Measurements from ENCODE around the gene LRRC7. TPM values are rescaled to one million over a fixed set of nuclear protein-coding genes. Genes with fewer than 3 reads are reported as not detected.

LRRC7 gene
- 0.15 TPM for total RNA-seq
- polyA plus RNA-seq = under 1 TPM in 2 of 4 donors, not detected in 2; 0.07 to 0.15 TPM

DNA sequence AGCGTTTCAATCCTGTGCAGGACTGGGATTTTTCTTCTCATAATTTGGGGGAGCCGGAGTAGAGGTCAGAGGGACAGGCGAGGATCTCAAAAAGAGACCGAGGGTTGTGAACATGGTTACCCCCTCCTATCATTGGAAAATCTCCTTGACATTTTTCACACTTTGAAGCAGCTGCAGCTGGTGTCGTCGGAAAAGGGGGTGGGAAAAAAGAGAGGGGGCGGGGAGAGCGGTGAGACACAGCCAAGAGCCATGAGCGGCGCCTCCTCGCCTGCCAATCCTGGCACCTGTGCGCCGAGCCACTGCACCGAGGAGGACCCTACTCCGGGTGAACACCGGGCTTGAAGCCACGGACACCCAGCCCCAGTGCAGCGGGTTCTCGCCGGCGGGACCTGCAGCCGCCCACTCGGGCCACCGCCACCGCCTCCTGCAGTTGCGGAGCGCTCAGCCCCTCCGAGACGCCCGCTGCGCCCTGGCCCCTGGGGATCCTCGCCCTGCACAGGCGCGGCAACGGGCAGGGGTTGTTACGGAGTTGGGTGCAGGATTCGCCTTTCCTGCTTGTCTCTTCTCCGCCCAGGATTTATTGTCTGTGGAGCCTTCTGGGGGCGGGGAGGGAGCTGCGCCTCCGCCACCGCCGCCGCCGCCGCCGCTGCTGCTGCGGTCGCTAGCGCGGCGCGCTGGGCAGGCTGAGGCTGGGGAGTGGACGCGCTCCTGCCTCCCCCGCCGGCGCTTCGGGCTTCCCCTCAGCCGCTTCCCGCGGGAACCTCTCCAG, at the start of gene LRRC7:
Gene LRRC7, plus strand, starts transcription at position 271 of the 769 bp plus-strand sequence. CDS start 718 bp downstream, outside the sequence.
- peak within 1 kb of the TSS in 2 of 4 donors; percentile 26 to 61 for H3K4me3 Mint-ChIP-seq
- H3K27ac Mint-ChIP-seq = no peak within 1 kb of the TSS
- Histone ChIP-seq H3K27ac (ENCODE audit: insufficient read depth, low read length, poor library complexity, severe bottlenecking) (no peak within 1 kb of the TSS), H3K4me1 (ENCODE audit: control insufficient read depth, insufficient read depth, low read length, poor library complexity, severe bottlenecking) (no peaks in the 10 kb centered on the region), H3K36me3 (ENCODE audit: control insufficient read depth, insufficient read depth, low read length) (no peaks in the 10 kb centered on the region), H3K4me3 (ENCODE audit: low read depth, low read length) (no peak within 1 kb of the TSS), H3K9me3 (ENCODE audit: control insufficient read depth in 2 of 2, low read length in 2 of 2) (no peaks in the 10 kb centered on the region), H3K27me3 (ENCODE audit: control insufficient read depth, insufficient read depth, low read length) (peaks cover 2% of the 10 kb centered on the region)
- peaks cover 0 to 5% (median under 1%) of the 10 kb centered on the region in 4 donors for H3K4me1 Mint-ChIP-seq
- no peak for DNase-seq
- no peak for ATAC-seq (ENCODE audit: low read depth in 2 of 2)
- H3K36me3 Mint-ChIP-seq = peaks cover 4% of the 10 kb centered on the region
- peaks cover 35% of the 10 kb centered on the region for H3K27me3 Mint-ChIP-seq
- H3K9me3 Mint-ChIP-seq = peaks cover 0 to 18% (median 2%) of the 10 kb centered on the region in 7 donors

DNA sequence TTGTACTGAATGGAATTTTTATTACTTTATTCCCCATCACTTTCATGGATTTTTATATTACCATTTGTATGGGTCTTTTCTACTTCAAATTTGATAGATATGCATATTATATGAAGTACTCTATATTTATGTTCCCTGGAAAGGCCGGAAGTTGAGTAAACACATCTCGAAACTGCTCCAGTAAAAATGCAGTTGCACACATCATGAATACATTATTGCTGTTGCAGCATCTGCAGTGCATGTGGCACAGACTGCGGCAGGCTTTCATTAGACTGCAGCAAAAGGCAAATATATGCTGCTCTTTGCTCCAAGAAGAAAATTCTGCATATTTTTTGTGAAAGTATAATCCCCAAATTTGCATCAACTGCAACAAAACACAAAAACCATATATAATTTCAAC, 48.7 kb upstream of the LRRC7 start:
- no peak for ATAC-seq (ENCODE audit: low read depth in 2 of 2)
- Histone ChIP-seq H3K4me1 (ENCODE audit: control insufficient read depth, insufficient read depth, low read length, poor library complexity, severe bottlenecking) (no peaks in the 10 kb centered on the region), H3K4me3 (ENCODE audit: low read depth, low read length) (no peak overlapping the region), H3K27me3 (ENCODE audit: control insufficient read depth, insufficient read depth, low read length) (no peaks in the 10 kb centered on the region), H3K9me3 (ENCODE audit: control insufficient read depth in 2 of 2, low read length in 2 of 2) (no peaks in the 10 kb centered on the region), H3K27ac (ENCODE audit: insufficient read depth, low read length, poor library complexity, severe bottlenecking) (no peak overlapping the region), H3K36me3 (ENCODE audit: control insufficient read depth, insufficient read depth, low read length) (no peaks in the 10 kb centered on the region)
- H3K27ac Mint-ChIP-seq = no peak overlapping the region
- H3K27me3 Mint-ChIP-seq = no peaks in the 10 kb centered on the region
- no peak overlapping the region for H3K4me3 Mint-ChIP-seq
- H3K9me3 Mint-ChIP-seq = peaks cover 0 to 11% (median 2%) of the 10 kb centered on the region in 7 donors
- no peak for DNase-seq
- H3K36me3 Mint-ChIP-seq = no peaks in the 10 kb centered on the region
- H3K4me1 Mint-ChIP-seq = no peaks in the 10 kb centered on the region

DNA sequence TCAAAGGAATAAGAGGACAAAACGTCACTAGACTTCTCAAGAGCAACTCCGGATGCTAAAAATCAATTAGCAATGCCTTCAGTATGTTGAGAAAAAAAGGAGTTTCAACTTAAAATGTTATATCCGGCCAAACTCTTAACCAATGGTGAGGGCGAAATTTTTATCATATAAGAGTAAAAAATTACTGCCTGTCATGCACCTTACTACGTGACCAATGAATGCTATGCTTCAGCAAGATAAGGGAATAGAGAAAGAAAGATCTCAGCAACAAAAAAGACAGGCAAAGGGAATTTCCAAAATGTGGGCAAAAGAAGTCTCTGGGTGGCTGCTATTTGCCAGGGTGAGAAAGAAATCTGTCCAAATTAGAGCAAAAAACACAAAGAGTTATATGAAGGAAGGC, 47.4 kb upstream of the LRRC7 start:
- no peak overlapping the region for H3K4me3 Mint-ChIP-seq
- H3K9me3 ChIP-seq (ENCODE audit: control insufficient read depth in 2 of 2, low read length in 2 of 2) = no peaks in the 10 kb centered on the region
- no peaks in the 10 kb centered on the region for H3K4me1 ChIP-seq (ENCODE audit: control insufficient read depth, insufficient read depth, low read length, poor library complexity, severe bottlenecking)
- H3K4me3 ChIP-seq (ENCODE audit: low read depth, low read length) = no peak overlapping the region
- H3K27ac Mint-ChIP-seq = no peak overlapping the region
- peaks cover 0 to 4% (median 1%) of the 10 kb centered on the region in 7 donors for H3K9me3 Mint-ChIP-seq
- no peaks in the 10 kb centered on the region for H3K36me3 Mint-ChIP-seq
- H3K27ac ChIP-seq (ENCODE audit: insufficient read depth, low read length, poor library complexity, severe bottlenecking) = no peak overlapping the region
- DNase-seq = no peak
- no peaks in the 10 kb centered on the region for H3K4me1 Mint-ChIP-seq
- no peaks in the 10 kb centered on the region for H3K27me3 Mint-ChIP-seq
- ATAC-seq (ENCODE audit: low read depth in 2 of 2) = no peak
- no peaks in the 10 kb centered on the region for H3K27me3 ChIP-seq (ENCODE audit: control insufficient read depth, insufficient read depth, low read length)
- H3K36me3 ChIP-seq (ENCODE audit: control insufficient read depth, insufficient read depth, low read length) = no peaks in the 10 kb centered on the region

DNA sequence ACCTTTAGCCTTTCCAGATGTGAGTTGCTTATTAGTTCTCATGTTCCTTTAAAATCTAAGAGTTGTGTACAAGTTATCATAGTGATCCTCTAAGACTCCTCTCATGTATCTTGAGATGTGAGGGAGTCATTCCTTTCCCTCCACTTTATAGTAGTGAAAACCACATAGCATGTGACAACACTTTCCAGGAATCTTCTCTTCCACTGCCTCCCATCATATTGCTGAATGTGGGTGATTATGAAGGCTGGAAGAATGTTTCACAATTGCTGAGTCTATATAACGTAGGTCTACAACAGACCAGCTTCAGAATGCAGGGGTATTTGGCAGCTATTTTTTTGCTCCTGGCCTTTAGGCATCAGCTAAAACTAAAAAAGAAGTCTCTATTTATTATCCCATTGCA, 44.7 kb upstream of the LRRC7 start:
- ATAC-seq (ENCODE audit: low read depth in 2 of 2) (no peak), DNase-seq (no peak)
- Histone ChIP-seq H3K4me3 (ENCODE audit: low read depth, low read length) (no peak overlapping the region), H3K27me3 (ENCODE audit: control insufficient read depth, insufficient read depth, low read length) (no peaks in the 10 kb centered on the region), H3K4me1 (ENCODE audit: control insufficient read depth, insufficient read depth, low read length, poor library complexity, severe bottlenecking) (no peaks in the 10 kb centered on the region), H3K27ac (ENCODE audit: insufficient read depth, low read length, poor library complexity, severe bottlenecking) (no peak overlapping the region), H3K36me3 (ENCODE audit: control insufficient read depth, insufficient read depth, low read length) (no peaks in the 10 kb centered on the region), H3K9me3 (ENCODE audit: control insufficient read depth in 2 of 2, low read length in 2 of 2) (no peaks in the 10 kb centered on the region)
- Mint-ChIP-seq H3K4me3 (no peak overlapping the region), H3K9me3 (peaks cover 0 to 4% (median 2%) of the 10 kb centered on the region in 7 donors), H3K27ac (no peak overlapping the region), H3K27me3 (no peaks in the 10 kb centered on the region), H3K36me3 (no peaks in the 10 kb centered on the region), H3K4me1 (no peaks in the 10 kb centered on the region)

DNA sequence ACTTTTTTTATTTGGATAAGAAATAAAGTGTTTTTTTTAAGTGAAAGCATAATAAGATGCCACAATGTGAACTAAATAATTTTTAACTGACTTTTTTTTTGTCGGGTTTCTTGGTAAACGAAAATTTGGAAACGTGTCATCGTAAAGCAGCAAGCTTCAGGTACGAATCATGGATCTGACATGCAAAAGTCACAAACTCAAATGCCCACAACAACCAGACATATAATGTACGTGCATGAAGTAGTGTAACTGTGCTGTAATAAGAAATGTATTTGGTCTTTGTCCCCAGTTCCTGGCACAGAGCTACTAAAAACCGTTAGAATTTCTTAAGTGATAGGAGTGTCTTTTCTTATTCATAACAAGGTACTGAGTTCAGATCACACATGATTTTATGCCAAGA, 44.3 kb upstream of the LRRC7 start:
- DNase-seq (no peak), ATAC-seq (ENCODE audit: low read depth in 2 of 2) (no peak)
- Mint-ChIP-seq H3K27ac (no peak overlapping the region), H3K4me1 (no peaks in the 10 kb centered on the region), H3K27me3 (no peaks in the 10 kb centered on the region), H3K36me3 (no peaks in the 10 kb centered on the region), H3K9me3 (peaks cover 0 to 4% (median 3%) of the 10 kb centered on the region in 7 donors), H3K4me3 (no peak overlapping the region)
- H3K4me1 ChIP-seq (ENCODE audit: control insufficient read depth, insufficient read depth, low read length, poor library complexity, severe bottlenecking) = no peaks in the 10 kb centered on the region
- no peak overlapping the region for H3K4me3 ChIP-seq (ENCODE audit: low read depth, low read length)
- H3K36me3 ChIP-seq (ENCODE audit: control insufficient read depth, insufficient read depth, low read length) = no peaks in the 10 kb centered on the region
- H3K27ac ChIP-seq (ENCODE audit: insufficient read depth, low read length, poor library complexity, severe bottlenecking) = no peak overlapping the region
- no peaks in the 10 kb centered on the region for H3K9me3 ChIP-seq (ENCODE audit: control insufficient read depth in 2 of 2, low read length in 2 of 2)
- H3K27me3 ChIP-seq (ENCODE audit: control insufficient read depth, insufficient read depth, low read length) = no peaks in the 10 kb centered on the region

DNA sequence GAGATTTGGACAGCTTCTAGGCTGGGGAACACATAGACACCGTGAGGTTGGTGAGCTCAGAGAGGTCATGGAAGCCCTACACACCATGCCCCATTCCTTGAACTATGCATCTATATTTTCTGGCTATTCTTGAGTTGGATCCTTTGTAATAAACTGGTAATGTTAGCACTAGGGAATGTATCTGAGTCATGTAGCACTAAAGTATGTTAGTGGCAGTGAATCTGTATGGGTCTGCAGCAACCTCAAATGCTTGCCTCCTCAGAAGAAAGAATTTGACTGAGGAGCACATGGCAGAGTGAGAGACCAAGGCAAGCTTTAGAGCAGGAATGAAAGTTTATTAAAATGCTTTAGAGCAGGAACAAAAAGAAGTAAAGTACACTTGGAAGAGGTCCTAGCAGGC, 43.7 kb upstream of the LRRC7 start:
- no peaks in the 10 kb centered on the region for H3K9me3 ChIP-seq (ENCODE audit: control insufficient read depth in 2 of 2, low read length in 2 of 2)

DNA sequence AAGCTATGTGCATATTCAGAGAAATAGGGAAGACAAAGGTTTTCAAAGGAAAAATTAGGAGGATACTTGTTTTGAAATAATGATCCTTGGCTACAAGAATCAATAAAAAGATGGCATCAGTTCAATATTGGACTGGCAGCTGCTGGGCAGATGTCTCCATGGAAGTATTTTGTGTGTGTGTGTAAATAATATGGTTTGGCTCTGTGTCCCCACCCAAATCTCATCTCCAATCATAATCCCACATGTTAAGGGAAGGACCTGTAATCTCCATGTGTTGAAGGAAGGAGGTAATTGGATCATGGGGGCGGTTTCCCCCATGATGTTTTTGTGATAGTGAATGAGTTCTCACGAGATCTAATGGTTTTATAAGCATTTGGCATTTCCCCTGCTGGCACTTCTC, 40.4 kb upstream of the LRRC7 start:
- no peaks in the 10 kb centered on the region for H3K9me3 ChIP-seq (ENCODE audit: control insufficient read depth in 2 of 2, low read length in 2 of 2)
- Mint-ChIP-seq H3K27me3 (no peaks in the 10 kb centered on the region), H3K27ac (no peak overlapping the region), H3K9me3 (peaks cover 0 to 7% (median 1%) of the 10 kb centered on the region in 7 donors), H3K36me3 (no peaks in the 10 kb centered on the region), H3K4me1 (no peaks in the 10 kb centered on the region), H3K4me3 (no peak overlapping the region)
- no peaks in the 10 kb centered on the region for H3K27me3 ChIP-seq (ENCODE audit: control insufficient read depth, insufficient read depth, low read length)
- H3K4me1 ChIP-seq (ENCODE audit: control insufficient read depth, insufficient read depth, low read length, poor library complexity, severe bottlenecking) = no peaks in the 10 kb centered on the region
- H3K27ac ChIP-seq (ENCODE audit: insufficient read depth, low read length, poor library complexity, severe bottlenecking) = no peak overlapping the region
- DNase-seq = no peak
- H3K4me3 ChIP-seq (ENCODE audit: low read depth, low read length) = no peak overlapping the region
- no peaks in the 10 kb centered on the region for H3K36me3 ChIP-seq (ENCODE audit: control insufficient read depth, insufficient read depth, low read length)
- ATAC-seq (ENCODE audit: low read depth in 2 of 2) = no peak

More for the DNA sequence above, 43.7 kb upstream of the LRRC7 start:
- ATAC-seq (ENCODE audit: low read depth in 2 of 2) = no peak
- Mint-ChIP-seq H3K27ac (no peak overlapping the region), H3K4me3 (no peak overlapping the region), H3K9me3 (peaks cover 0 to 5% (median 3%) of the 10 kb centered on the region in 7 donors), H3K36me3 (no peaks in the 10 kb centered on the region), H3K27me3 (no peaks in the 10 kb centered on the region), H3K4me1 (no peaks in the 10 kb centered on the region)
- Histone ChIP-seq H3K4me3 (ENCODE audit: low read depth, low read length) (no peak overlapping the region), H3K27me3 (ENCODE audit: control insufficient read depth, insufficient read depth, low read length) (no peaks in the 10 kb centered on the region), H3K27ac (ENCODE audit: insufficient read depth, low read length, poor library complexity, severe bottlenecking) (no peak overlapping the region), H3K4me1 (ENCODE audit: control insufficient read depth, insufficient read depth, low read length, poor library complexity, severe bottlenecking) (no peaks in the 10 kb centered on the region), H3K36me3 (ENCODE audit: control insufficient read depth, insufficient read depth, low read length) (no peaks in the 10 kb centered on the region)
- no peak for DNase-seq

DNA sequence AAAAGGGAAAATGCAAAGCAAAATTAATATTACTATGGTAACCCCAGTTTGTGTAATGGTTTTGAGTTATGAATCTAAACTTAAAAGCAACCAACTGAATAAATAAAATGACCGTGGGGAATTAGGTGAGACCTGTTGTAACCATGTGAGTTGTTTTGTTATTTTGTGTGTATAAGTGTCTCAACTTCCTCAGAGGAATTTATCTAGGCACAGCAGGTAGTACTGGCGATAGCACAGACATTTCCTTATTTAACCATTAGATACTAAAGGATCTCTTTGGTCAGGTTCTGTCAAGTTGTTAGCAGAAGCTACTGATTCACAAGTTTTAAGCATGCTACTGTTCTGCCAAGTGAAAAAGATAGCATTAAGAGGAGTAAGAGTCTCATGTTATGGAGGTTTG, 39.3 kb upstream of the LRRC7 start:
- ATAC-seq (ENCODE audit: low read depth in 2 of 2) (no peak), DNase-seq (no peak)
- Mint-ChIP-seq H3K4me3 (no peak overlapping the region), H3K4me1 (no peaks in the 10 kb centered on the region), H3K9me3 (peaks cover 0 to 7% (median 4%) of the 10 kb centered on the region in 7 donors), H3K27ac (no peak overlapping the region), H3K27me3 (no peaks in the 10 kb centered on the region), H3K36me3 (no peaks in the 10 kb centered on the region)
- H3K27ac ChIP-seq (ENCODE audit: insufficient read depth, low read length, poor library complexity, severe bottlenecking) = no peak overlapping the region
- H3K4me1 ChIP-seq (ENCODE audit: control insufficient read depth, insufficient read depth, low read length, poor library complexity, severe bottlenecking) = no peaks in the 10 kb centered on the region
- H3K36me3 ChIP-seq (ENCODE audit: control insufficient read depth, insufficient read depth, low read length) = no peaks in the 10 kb centered on the region
- peaks cover 0 to 4% of the 10 kb centered on the region in 2 experiments for H3K9me3 ChIP-seq (ENCODE audit: control insufficient read depth in 2 of 2, low read length in 2 of 2)
- H3K27me3 ChIP-seq (ENCODE audit: control insufficient read depth, insufficient read depth, low read length) = no peaks in the 10 kb centered on the region
- H3K4me3 ChIP-seq (ENCODE audit: low read depth, low read length) = no peak overlapping the region

Measured in CD4-positive, CD25-positive, alpha-beta regulatory T cell (primary cell).